OCI-LY3 (cell line): Measurements from ENCODE around the gene CCNT2.

Source experiments
- H2AFZ ChIP-seq: fragments of 200-600, 300-600 bp; shearing (Covaris generic); 2 replicates; pipeline ENCODE4 v1.6.0; 2014; ENCODE audit warnings: antibody characterized with exemption, low read depth, low read length
- H3K27ac ChIP-seq: fragments of 200-600, 300-600 bp; sonication (generic); 2 replicates; pipeline ENCODE4 v1.5.1; 2014; ENCODE audit warnings: mild to moderate bottlenecking, low read length, moderate library complexity, mixed read lengths
- H3K27me3 ChIP-seq: fragments of 200-600, 300-600 bp; sonication (generic); 2 replicates; pipeline ENCODE4 v1.6.1; 2014; ENCODE audit warnings: low read depth, low read length, mixed read lengths
- H3K36me3 ChIP-seq: fragments of 200-600, 300-600 bp; sonication (generic); replicated peaks from 2 replicates; pipeline ENCODE3; 2014; ENCODE audit warnings: low read depth, low read length, mixed read lengths
- H3K4me1 ChIP-seq: fragments of 300-600, 200-600 bp; sonication (generic); 2 replicates; pipeline ENCODE4 v1.6.1; 2014; ENCODE audit warnings: low read length, mixed read lengths
- H3K4me2 ChIP-seq: fragments of 200-600, 300-600 bp; sonication (generic); 2 replicates; pipeline ENCODE4 v1.6.1; 2014; ENCODE audit warnings: low read length, mixed read lengths
- H3K4me3 ChIP-seq: fragments of 300-600, 200-600 bp; sonication (generic); 2 replicates; pipeline ENCODE4 v1.5.1; 2014; ENCODE audit warnings: antibody characterized with exemption, mild to moderate bottlenecking, low read length, moderate library complexity
- H3K79me2 ChIP-seq: fragments of 300-600, 200-600 bp; shearing (Covaris generic); 2 replicates; pipeline ENCODE4 v1.6.1; 2014; ENCODE audit warnings: mild to moderate bottlenecking, low read length, mixed read lengths
- H3K9ac ChIP-seq: fragments of 300-600, 200-600 bp; shearing (Covaris generic); 2 replicates; pipeline ENCODE4 v1.6.0; 2014; ENCODE audit warnings: mild to moderate bottlenecking, low read length, moderate library complexity
- H3K9me3 ChIP-seq: fragments of 200-600, 300-600 bp; shearing (Covaris generic); 2 replicates; pipeline ENCODE4 v1.6.1; 2014; ENCODE audit warnings: low read length, mixed read lengths; ENCODE audit not compliant: insufficient read depth
- H4K20me1 ChIP-seq: fragments of 200-600, 300-600 bp; sonication (generic); 2 replicates; pipeline ENCODE4 v1.6.1; 2016; ENCODE audit warnings: low read length, mixed read lengths; ENCODE audit not compliant: insufficient read depth
- CTCF ChIP-seq: fragments of 200-600, 300-600 bp; sonication (generic); IDR thresholded peaks from 2 replicates; pipeline ENCODE4 v1.5.1; 2014; ENCODE audit warnings: antibody characterized with exemption, low read length, low read depth
- EZH2phosphoT487 ChIP-seq: fragments of 200-600 bp; shearing (Covaris generic); IDR thresholded peaks from 2 replicates; pipeline ENCODE4 v1.6.1; 2018; ENCODE audit warnings: antibody characterized with exemption, mixed run types, low read depth

CCNT2 gene

GRCh38 chr2:134882773-134883172 lies 35.8 kb upstream of the CCNT2 start:
- Histone ChIP-seq H3K27me3 (no peaks in the 10 kb centered on the region), H3K4me2 (no peak overlapping the region), H3K9ac (no peak overlapping the region), H3K79me2 (no peaks in the 10 kb centered on the region), H3K4me3 (no peak overlapping the region), H3K4me1 (no peaks in the 10 kb centered on the region), H2AFZ (no peak overlapping the region), H3K36me3 (no peaks in the 10 kb centered on the region), H3K27ac (no peak overlapping the region), H4K20me1 (no peaks in the 10 kb centered on the region), H3K9me3 (0 out of 2 replicates have a peak, but pooled peaks cover 4% of the 10 kb centered on the region)
- TF ChIP-seq CTCF (no peak), EZH2phosphoT487 (no peak)

- Histone ChIP-seq H4K20me1 (no peaks in the 10 kb centered on the region), H3K4me3 (no peak overlapping the region), H3K4me1 (no peaks in the 10 kb centered on the region), H3K4me2 (no peak overlapping the region), H3K27me3 (no peaks in the 10 kb centered on the region), H3K79me2 (no peaks in the 10 kb centered on the region), H3K36me3 (no peaks in the 10 kb centered on the region), H2AFZ (no peak overlapping the region), H3K9me3 (0 out of 2 replicates have a peak, but pooled peaks cover under 1% of the 10 kb centered on the region), H3K9ac (no peak overlapping the region), H3K27ac (no peak overlapping the region)
- TF ChIP-seq EZH2phosphoT487 (no peak), CTCF (no peak)
Measured at GRCh38 chr2:134883552-134884293, 34.9 kb upstream of the CCNT2 start.

GRCh38 chr2:134884435-134884834 lies 34.2 kb upstream of the CCNT2 start:
- Histone ChIP-seq H3K4me2 (no peak overlapping the region), H3K36me3 (no peaks in the 10 kb centered on the region), H3K9me3 (no peaks in the 10 kb centered on the region), H3K4me3 (no peak overlapping the region), H3K79me2 (no peaks in the 10 kb centered on the region), H4K20me1 (no peaks in the 10 kb centered on the region), H3K4me1 (no peaks in the 10 kb centered on the region), H3K27me3 (no peaks in the 10 kb centered on the region), H3K27ac (no peak overlapping the region), H2AFZ (no peak overlapping the region), H3K9ac (no peak overlapping the region)
- no peak for TF ChIP-seq CTCF
- TF ChIP-seq EZH2phosphoT487: no peak

GRCh38 chr2:134892282-134893035 lies 26.2 kb upstream of the CCNT2 start:
- Histone ChIP-seq H4K20me1 (no peaks in the 10 kb centered on the region), H3K27me3 (no peaks in the 10 kb centered on the region), H2AFZ (no peak overlapping the region), H3K79me2 (no peaks in the 10 kb centered on the region), H3K36me3 (no peaks in the 10 kb centered on the region), H3K9me3 (no peaks in the 10 kb centered on the region), H3K4me1 (peaks cover 7% of the 10 kb centered on the region), H3K4me3 (no peak overlapping the region), H3K4me2 (no peak overlapping the region), H3K27ac (no peak overlapping the region), H3K9ac (no peak overlapping the region)
- TF ChIP-seq CTCF (no peak), EZH2phosphoT487 (no peak)
